Tibial nerve (tissue), 4 donors: Measurements from ENCODE around the gene C3orf33. TPM values are rescaled to one million over a fixed set of nuclear protein-coding genes. Genes with fewer than 3 reads are reported as not detected.

ENCODE experiments used
- DNase-seq, 2 donors: peaks; one replicate each; pipeline ENCODE4 v3.0.0-alpha.2; 2019; ENCODE audit warnings: low spot score in 2 of 2
- H3K27ac ChIP-seq, 4 donors: fragments of 200-600 bp; sonication (generic) in 3 of 4; one replicate each; pipeline ENCODE4 v1.5.1; 2017 to 2019; ENCODE audit warnings: mild to moderate bottlenecking in 1 of 4
- H3K27me3 ChIP-seq, 2 donors: fragments of 200-600 bp; sonication (generic) in 1 of 2; one replicate each; pipeline versions ENCODE4 v1.5.1 to v1.6.0; 2017 to 2019
- H3K36me3 ChIP-seq, 3 donors: fragments of 200-600 bp; sonication (generic); one replicate each; pipeline ENCODE4 v1.5.1; 2018 to 2019
- H3K4me1 ChIP-seq, 4 donors: fragments of 200-600 bp; sonication (generic) in 3 of 4; one replicate each; pipeline ENCODE4 v1.5.1; 2017 to 2019
- H3K4me3 ChIP-seq, 4 donors: fragments of 200-600 bp; sonication (generic) in 3 of 4; one replicate each; pipeline ENCODE4 v1.5.1; 2017 to 2019; ENCODE audit warnings: mild to moderate bottlenecking in 1 of 4, moderate library complexity in 1 of 4
- H3K9me3 ChIP-seq, 4 donors: fragments of 200-600 bp; sonication (generic) in 3 of 4; one replicate each; pipeline ENCODE4 v1.5.1; 2017 to 2019
- CTCF ChIP-seq, 5 experiments: fragments of 200-600 bp in 3 of 5; fragments of 450-650 bp in 2 of 5; sonication (generic) in 3 of 5; IDR thresholded peaks; one replicate each; pipeline ENCODE4 v1.5.1; 2016 to 2019; ENCODE audit warnings: antibody characterized with exemption in 5 of 5, mild to moderate bottlenecking in 3 of 5, moderate library complexity in 2 of 5
- EP300 ChIP-seq, 2 donors: sonication (generic); formaldehyde crosslinking; IDR thresholded peaks; one replicate each; pipeline ENCODE4 v1.6.1; 2017; ENCODE audit warnings: antibody characterized with exemption in 2 of 2, mild to moderate bottlenecking in 1 of 2
- POLR2A ChIP-seq, 2 donors: fragments of 450-650 bp; IDR thresholded peaks; one replicate each; pipeline ENCODE4 v1.6.1; 2017; ENCODE audit warnings: antibody characterized with exemption in 2 of 2, mild to moderate bottlenecking in 2 of 2, moderate library complexity in 2 of 2
- WGBS, 2 donors: methylation state at CpG; one replicate each; pipeline ENCODE4 v1.1.5; 2018; 5-methylcytosine and 5-hydroxymethylcytosine counted together
- total RNA-seq, 4 donors: library from RNA; depleted of rRNA; stranded (reverse); fragments of >200 nt; gene quantifications; one replicate each; pipeline ENCODE4 v1.1.0, GENCODE V29; 2016

The C3orf33 gene
- total RNA-seq, 4 donors from 2014 or later, result 1.4 to 5.9 (median 3.4) TPM

- no peaks in the 10 kb centered on the region for H3K27me3 ChIP-seq
- H3K36me3 ChIP-seq, result no peaks in the 10 kb centered on the region
- TF ChIP-seq EP300 (IDR thresholded peaks at IDR 0.05) (peak in 1 of 2 donors; percentile 19), CTCF (IDR thresholded peaks at IDR 0.05) (peak in 1 of 5 experiments; percentile 14), POLR2A (IDR thresholded peaks at IDR 0.05) (no peak)
- WGBS, 2 donors, result 0 to 1% methylated on average over 30 to 33 of the region's 33 CpGs
- H3K4me1 ChIP-seq, result peaks cover 0 to 21% (median 0%) of the 10 kb centered on the region in 4 donors
- H3K27ac ChIP-seq, result peak within 1 kb of the TSS in 3 of 4 donors; percentile 8 to 60 (median 26)
- peak; percentile 28 to 49 for DNase-seq
- peak within 1 kb of the TSS; percentile 38 to 71 (median 66) for H3K4me3 ChIP-seq
- no peaks in the 10 kb centered on the region for H3K9me3 ChIP-seq
Measured at GRCh38 chr3:155744626-155745324, 61.3 kb downstream of the C3orf33 start, which contains the start of gene PLCH1. Gene PLCH1 (minus strand): TSS chr3:155745071. CDS start chr3:155704224, 40,847 bp downstream.

GRCh38 chr3:155744010-155744625 is 62.0 kb downstream of the C3orf33 start:
- 1% methylated on average over 34 to 45 of the region's 48 CpGs for WGBS, 2 donors
- Histone ChIP-seq H3K4me3 (peak overlapping the region; percentile 38 to 71 (median 66)), H3K36me3 (no peaks in the 10 kb centered on the region), H3K27me3 (no peaks in the 10 kb centered on the region), H3K4me1 (peaks cover 0 to 21% (median 0%) of the 10 kb centered on the region in 4 donors), H3K27ac (peak overlapping the region in 2 of 4 donors; percentile 8 to 60), H3K9me3 (no peaks in the 10 kb centered on the region)
- TF ChIP-seq CTCF (IDR thresholded peaks at IDR 0.05) (no peak), EP300 (IDR thresholded peaks at IDR 0.05) (no peak), POLR2A (IDR thresholded peaks at IDR 0.05) (no peak)
- no peak for DNase-seq

GRCh38 chr3:155743606-155744005 is 62.5 kb downstream of the C3orf33 start:
- 9 to 11% methylated on average over 8 of the region's 8 CpGs for WGBS, 2 donors
- DNase-seq, result no peak
- H3K4me3 ChIP-seq, result peak overlapping the region; percentile 38 to 71 (median 66)
- no peaks in the 10 kb centered on the region for H3K27me3 ChIP-seq
- peaks cover 0 to 18% (median 0%) of the 10 kb centered on the region in 4 donors for H3K4me1 ChIP-seq
- no peaks in the 10 kb centered on the region for H3K9me3 ChIP-seq
- H3K27ac ChIP-seq, result peak overlapping the region in 2 of 4 donors; percentile 8 to 60
- H3K36me3 ChIP-seq, result no peaks in the 10 kb centered on the region
- TF ChIP-seq CTCF (IDR thresholded peaks at IDR 0.05) (no peak), POLR2A (IDR thresholded peaks at IDR 0.05) (no peak), EP300 (IDR thresholded peaks at IDR 0.05) (no peak)

- H3K27ac ChIP-seq, result no peak overlapping the region
- no peaks in the 10 kb centered on the region for H3K36me3 ChIP-seq
- no peaks in the 10 kb centered on the region for H3K27me3 ChIP-seq
- 93 to 94% methylated on average over 5 of the region's 5 CpGs for WGBS, 2 donors
- TF ChIP-seq POLR2A (IDR thresholded peaks at IDR 0.05), result no peak
- no peak for TF ChIP-seq EP300 (IDR thresholded peaks at IDR 0.05)
- no peak for TF ChIP-seq CTCF (IDR thresholded peaks at IDR 0.05)
- peaks cover 0 to 17% (median 0%) of the 10 kb centered on the region in 4 donors for H3K4me1 ChIP-seq
- H3K4me3 ChIP-seq, result no peak overlapping the region
- no peaks in the 10 kb centered on the region for H3K9me3 ChIP-seq
- DNase-seq, result no peak
Measured at GRCh38 chr3:155742349-155742965, 63.6 kb downstream of the C3orf33 start.
